ENCODE results near the gene HOMER3. TPM values are rescaled to one million over a fixed set of nuclear protein-coding genes. Genes with fewer than 3 reads are reported as not detected.

The HOMER3 gene
- total and polyA plus RNA-seq, 2 of the 13 experiments (the other 11 are each of a cell fraction or from before 2014, with no cell fraction given): 21.3 to 27.3 TPM

GRCh38 chr19:18946918-18947317 is 5.9 kb upstream of the HOMER3 start:
- no peaks in the 10 kb centered on the region for H3K9me3 ChIP-seq (ENCODE audit: low read length)
- H3K4me2 ChIP-seq (ENCODE audit: low read depth, low read length): no peak overlapping the region
- POLR2A ChIA-PET: no interaction called here
- peaks cover 34% of the 10 kb centered on the region for H3K4me1 ChIP-seq (ENCODE audit: insufficient read depth, low read length)
- CTCF ChIA-PET (ENCODE audit: low intra/inter-chr PET ratio, low total read pairs): no interaction called here
- H2AFZ ChIP-seq (ENCODE audit: low read length): no peak overlapping the region
- ATAC-seq (no peak), FAIRE-seq (no peak), DNase-seq (ENCODE audit: low spot score) (no peak)
- no peak overlapping the region for H3K9ac ChIP-seq (ENCODE audit: insufficient read depth, low read depth, low read length)
- no peak overlapping the region for H3K27ac ChIP-seq (ENCODE audit: extremely low read length, insufficient read depth, low read length)
- intact Hi-C loops (cut with micrococcal nuclease; ENCODE audit: unreplicated experiment) (no loop called here), in situ Hi-C loops (cut with HindIII; ENCODE audit: extremely low pct_ligation_motif_present, low pct_unique_long_range_greater_than_20kb) (no loop called here)
- H3K27me3 ChIP-seq (ENCODE audit: control insufficient read depth in 1 of 2, insufficient read depth in 2 of 2, low read length in 2 of 2): no peaks in the 10 kb centered on the region
- no TSS peak for BruUV-seq (replicated peaks)
- H4K20me1 ChIP-seq (ENCODE audit: insufficient read depth, low read length): no peaks in the 10 kb centered on the region
- H3K4me3 ChIP-seq (replicated peaks in 1 of 3; ENCODE audit: insufficient read depth in 1 of 3, low read depth in 2 of 3, low read length in 3 of 3): no peak overlapping the region
- H3K79me2 ChIP-seq (ENCODE audit: insufficient read depth, low read length): no peaks in the 10 kb centered on the region
- WGBS (ENCODE audit: low lambda C conversion rate): 65% methylated on average over 13 of the region's 14 CpGs
- no peak for TF ChIP-seq TBL1XR1 (IDR thresholded peaks at IDR 0.05; ENCODE audit: borderline replicate concordance, low read length, partially characterized antibody)
- no peak for TF ChIP-seq SMYD3 (CRISPR knock-in tag; IDR thresholded peaks at IDR 0.05)
- no peak for TF ChIP-seq HOXA5 (CRISPR knock-in tag; IDR thresholded peaks at IDR 0.05)
- no peak for TF ChIP-seq NFYB (CRISPR knock-in tag; IDR thresholded peaks at IDR 0.05)
- no peak for TF ChIP-seq ZNF841 (CRISPR knock-in tag; IDR thresholded peaks at IDR 0.05; ENCODE audit: borderline replicate concordance)
- TF ChIP-seq CEBPB (IDR thresholded peaks at IDR 0.05; ENCODE audit: borderline replicate concordance, low read depth, low read length): no peak
- TF ChIP-seq MED1 (CRISPR knock-in tag; IDR thresholded peaks at IDR 0.05): no peak
- TF ChIP-seq HNF4G (IDR thresholded peaks at IDR 0.05; ENCODE audit: borderline replicate concordance, low read depth, low read length): no peak
- TF ChIP-seq HNF4G (CRISPR knock-in tag; IDR thresholded peaks at IDR 0.05; ENCODE audit: borderline replicate concordance, low read depth): no peak
- no peak for TF ChIP-seq SMAD3 (CRISPR knock-in tag; IDR thresholded peaks at IDR 0.05)
- TF ChIP-seq MAZ (IDR thresholded peaks at IDR 0.05; ENCODE audit: borderline replicate concordance, low read depth, low read length): no peak
- no peak for TF ChIP-seq MAZ (CRISPR knock-in tag; IDR thresholded peaks at IDR 0.05; ENCODE audit: low read depth)
- TF ChIP-seq ZNF513 (CRISPR knock-in tag; conservative IDR thresholded peaks at IDR 0.05): no peak
- TF ChIP-seq ZNF562 (CRISPR knock-in tag; IDR thresholded peaks at IDR 0.05; ENCODE audit: borderline replicate concordance): no peak
- TF ChIP-seq HINFP (CRISPR knock-in tag; IDR thresholded peaks at IDR 0.05; ENCODE audit: low read depth): no peak
- TF ChIP-seq GFI1 (CRISPR knock-in tag; IDR thresholded peaks at IDR 0.05; ENCODE audit: borderline replicate concordance): no peak
- TF ChIP-seq RNF2 (conservative IDR thresholded peaks at IDR 0.05; ENCODE audit: low read depth): no peak
- no peak for TF ChIP-seq CBX5 (CRISPR knock-in tag; IDR thresholded peaks at IDR 0.05; ENCODE audit: borderline replicate concordance)
- TF ChIP-seq TBX3 (IDR thresholded peaks at IDR 0.05; ENCODE audit: borderline replicate concordance): no peak
- TF ChIP-seq KDM5A (IDR thresholded peaks at IDR 0.05; ENCODE audit: borderline replicate concordance, low read length): no peak
- H3K36me3 ChIP-seq (replicated peaks in 1 of 2; ENCODE audit: control insufficient read depth in 1 of 2, insufficient read depth in 2 of 2, low read length in 2 of 2): no peaks in the 10 kb centered on the region
